Measurements from ENCODE around the gene TCTA. TPM values are rescaled to one million over a fixed set of nuclear protein-coding genes. Genes with fewer than 3 reads are reported as not detected.

TCTA gene, protein sequence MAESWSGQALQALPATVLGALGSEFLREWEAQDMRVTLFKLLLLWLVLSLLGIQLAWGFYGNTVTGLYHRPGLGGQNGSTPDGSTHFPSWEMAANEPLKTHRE
- total RNA-seq = 13.1 and 25.5 TPM in 2 replicates

GRCh38 chr3:49411968-49412631 lies at the start of gene TCTA, which contains the start of gene RHOA:
TSS of gene TCTA (plus strand) at chr3:49412423. CDS start at chr3:49412427, 4 bp downstream.
TSS of gene RHOA (minus strand) at chr3:49411976. CDS start at chr3:49375589, 36,387 bp downstream.

GRCh38 chr3:49422379-49423248 lies 10.4 kb downstream of the TCTA start, which contains the start of gene AMT:
TSS of gene AMT (minus strand) at chr3:49422473. CDS start at chr3:49422450, 23 bp downstream.

Other genes starting within 250 kb of the TCTA start
- 16.1 and 16.4 TPM in 2 replicates for gene CCDC71, start 246.1 kb upstream of the TCTA start, total RNA-seq
- gene KLHDC8B, start 240.8 kb upstream of the TCTA start, total RNA-seq = 47.6 and 125 TPM in 2 replicates
- gene C3orf62, start 135.2 kb upstream of the TCTA start, total RNA-seq = 2.4 and 2.8 TPM in 2 replicates
- 21.1 and 25.3 TPM in 2 replicates for gene USP4, start 72.4 kb upstream of the TCTA start, total RNA-seq
- gene GPX1, start 54.1 kb upstream of the TCTA start, total RNA-seq = 462 and 501 TPM in 2 replicates
- gene RHOA, start 447 bp upstream of the TCTA start, total RNA-seq = 602 and 608 TPM in 2 replicates
- gene AMT, start 10.1 kb downstream of the TCTA start, total RNA-seq = 0.09 and 0.43 TPM in 2 replicates
- gene NICN1, start 16.9 kb downstream of the TCTA start, total RNA-seq = 4.9 and 6.6 TPM in 2 replicates
- gene DAG1, start 57.8 kb downstream of the TCTA start, total RNA-seq = 21.1 and 32.3 TPM in 2 replicates
- under 0.01 and 0.09 TPM in 2 replicates for gene BSN, start 142.1 kb downstream of the TCTA start, total RNA-seq